ENCODE data around the gene ZNF583.

Gene ZNF583

GRCh38 chr19:56476093-56476492 lies 72.0 kb downstream of the ZNF583 start:
- DNase-seq, result no peak

Measured in islet precursor cell (in vitro differentiated cells).